HepG2 (cell line): ENCODE measurements around the gene ATRN. TPM values are rescaled to one million over a fixed set of nuclear protein-coding genes. Genes with fewer than 3 reads are reported as not detected.

Experiments
- AGO2 ChIP-seq: fragments of 200-400 bp; formaldehyde crosslinking; optimal IDR thresholded peaks from 2 replicates; pipeline ENCODE3; 2017; ENCODE audit warnings: mild to moderate bottlenecking, low read depth, low read length, moderate library complexity
- AKNA ChIP-seq: sonication (generic); formaldehyde crosslinking; IDR thresholded peaks from 2 replicates; pipeline ENCODE4 v1.4.0; 2020; ENCODE audit warnings: missing genetic modification reagents, borderline replicate concordance
- CHCHD3 ChIP-seq: sonication (generic); formaldehyde crosslinking; IDR thresholded peaks from 2 replicates; pipeline ENCODE4 v1.8.0; 2022; ENCODE audit warnings: mild to moderate bottlenecking, missing genetic modification reagents, moderate library complexity
- IRF9 ChIP-seq: sonication (generic); formaldehyde crosslinking; IDR thresholded peaks from 2 replicates; pipeline ENCODE4 v1.8.0; 2022; ENCODE audit warnings: missing genetic modification reagents, mild to moderate bottlenecking, borderline replicate concordance
- KLF16 ChIP-seq, 2 experiments: sonication (generic) in 1 of 2; formaldehyde crosslinking in 1 of 2; IDR thresholded peaks; 2 replicates each; pipeline versions ENCODE4 v1.6.1 to v1.8.0; 2016 to 2023; ENCODE audit warnings: missing genetic modification reagents in 2 of 2, missing compliant biosample characterization in 1 of 2
- PLRG1 ChIP-seq: fragments of 450-650 bp; conservative IDR thresholded peaks from 2 replicates; pipeline ENCODE4 v1.6.1; 2016
- RFXAP ChIP-seq: sonication (generic); formaldehyde crosslinking; IDR thresholded peaks from 2 replicates; pipeline ENCODE4 v1.4.0; 2020; ENCODE audit warnings: missing genetic modification reagents, borderline replicate concordance
- SUZ12 ChIP-seq: fragments of 150-350 bp; IDR thresholded peaks from 2 replicates; pipeline ENCODE4 v1.6.1; 2014; ENCODE audit warnings: low read depth, low read length
- TRIM22 ChIP-seq: fragments of 450-650 bp; IDR thresholded peaks from 2 replicates; pipeline ENCODE4 v1.6.1; 2017
- TRIM24 ChIP-seq: sonication (generic); formaldehyde crosslinking; IDR thresholded peaks from 2 replicates; pipeline ENCODE4 v1.8.0; 2022; ENCODE audit warnings: mild to moderate bottlenecking, missing genetic modification reagents
- ZBED4 ChIP-seq: sonication (generic); formaldehyde crosslinking; IDR thresholded peaks from 2 replicates; pipeline ENCODE4 v1.4.0; 2020; ENCODE audit warnings: missing genetic modification reagents, borderline replicate concordance
- ZMYM2 ChIP-seq: sonication (generic); formaldehyde crosslinking; IDR thresholded peaks from 2 replicates; pipeline ENCODE4 v1.8.0; 2022; ENCODE audit warnings: mild to moderate bottlenecking, missing genetic modification reagents
- ZNF10 ChIP-seq: sonication (generic); formaldehyde crosslinking; IDR thresholded peaks from 2 replicates; pipeline ENCODE4 v1.4.0; 2020; ENCODE audit warnings: mild to moderate bottlenecking, low read depth, missing genetic modification reagents, borderline replicate concordance
- ZNF576 ChIP-seq: sonication (generic); formaldehyde crosslinking; IDR thresholded peaks from 2 replicates; pipeline ENCODE4 v1.4.0; 2020; ENCODE audit warnings: mild to moderate bottlenecking, missing genetic modification reagents
- ZNF614 ChIP-seq: IDR thresholded peaks from 2 replicates; pipeline ENCODE4 v1.6.1; 2018; ENCODE audit warnings: missing biosample characterization, missing genetic modification reagents, inconsistent platforms, borderline replicate concordance
- ZNF670 ChIP-seq: sonication (generic); formaldehyde crosslinking; IDR thresholded peaks from 2 replicates; pipeline ENCODE4 v1.8.0; 2022; ENCODE audit warnings: mild to moderate bottlenecking, missing genetic modification reagents, borderline replicate concordance
- ZNF891 ChIP-seq: sonication (generic); formaldehyde crosslinking; IDR thresholded peaks from 2 replicates; pipeline ENCODE4 v1.5.0; 2020; ENCODE audit warnings: mild to moderate bottlenecking, missing genetic modification reagents
- polyA plus RNA-seq, 8 experiments: library from polyadenylated mRNA; depleted of rRNA in 3 of 8; stranded (reverse) in 7 of 8; unstranded in 1 of 8; fragments of >200 nt; fragmentation: Illumina TruSeq in 4 of 8; extraction: Trizol in 4 of 8; gene quantifications; 2 replicates each; pipeline versions ENCODE4 v1.2.1 to v1.2.3, GENCODE V29; 2011 to 2016; ENCODE audit warnings: low read depth in 4 of 8, missing spikeins in 1 of 8, mixed read lengths in 1 of 8; ENCODE audit not compliant: insufficient read depth in 1 of 8
- total RNA-seq, 5 experiments: library from RNA; depleted of rRNA; stranded (reverse); fragments of >200 nt; fragmentation: Illumina TruSeq; extraction: Trizol; gene quantifications; 2 replicates each; pipeline ENCODE4 v1.2.3, GENCODE V29; 2016; ENCODE audit warnings: low read depth in 1 of 5

Gene ATRN
- total and polyA plus RNA-seq, 2 of the 13 experiments (the other 11 are each of a cell fraction or from before 2014, with no cell fraction given) = 44.2 to 81.1 TPM

- 0 out of 2 replicates have a peak, but pooled peaks have one; percentile 65 for TF ChIP-seq ZNF576
- no peak for TF ChIP-seq PLRG1
- peak; percentile 93 for TF ChIP-seq CHCHD3 (CRISPR knock-in tag)
- peak; percentile 78 for TF ChIP-seq ZNF614 (CRISPR knock-in tag)
- TF ChIP-seq TRIM24 (CRISPR knock-in tag) = no peak
- no peak; the same call in 1 of the 2 replicates for TF ChIP-seq ZNF670
- TF ChIP-seq ZMYM2 (CRISPR knock-in tag) = no peak; the same call in 1 of the 2 replicates
- peak; percentile 30 to 91; a peak in 2 of 4 replicates for TF ChIP-seq KLF16 (CRISPR knock-in tag; IDR thresholded peaks at IDR 0.05)
- TF ChIP-seq TRIM22 = no peak
- peak; percentile 51 for TF ChIP-seq AGO2
- TF ChIP-seq ZBED4 (CRISPR knock-in tag) = peak; percentile 74; the same call in 1 of the 2 replicates
- no peak; the same call in 1 of the 2 replicates for TF ChIP-seq RFXAP (CRISPR knock-in tag)
- TF ChIP-seq ZNF10 (CRISPR knock-in tag) = 0 out of 2 replicates have a peak, but pooled peaks have one; percentile 55
- no peak for TF ChIP-seq AKNA
- peak; percentile 86; the same call in 1 of the 2 replicates for TF ChIP-seq ZNF891 (CRISPR knock-in tag)
- peak; percentile 85 for TF ChIP-seq IRF9
- no peak for TF ChIP-seq SUZ12
These were observed at the start of gene ATRN (continued) for GRCh38 chr20:3470627-3471396.
